Trophoblast cell (in vitro differentiated cells and primary cell): ENCODE measurements around the gene CCDC30.

Source experiments
- DNase-seq, 2 donors: peaks; one replicate each; pipeline ENCODE4 v3.0.0-alpha.2; 2016
- H2AFZ ChIP-seq: 2 replicates; pipeline ENCODE4 v1.6.1; 2013; ENCODE audit warnings: low read length, moderate library complexity, mild to moderate bottlenecking; ENCODE audit not compliant: insufficient read depth, poor library complexity
- H2AK5ac ChIP-seq: 2 replicates; pipeline ENCODE4 v1.6.1; 2013; ENCODE audit warnings: mild to moderate bottlenecking, low read length
- H2BK120ac ChIP-seq: 2 replicates; pipeline ENCODE4 v1.6.1; 2013; ENCODE audit warnings: low read length, mild to moderate bottlenecking, moderate library complexity; ENCODE audit not compliant: insufficient read depth, poor library complexity
- H2BK12ac ChIP-seq: 2 replicates; pipeline ENCODE4 v1.6.1; 2013; ENCODE audit warnings: mild to moderate bottlenecking, low read length, moderate library complexity
- H2BK5ac ChIP-seq: 2 replicates; pipeline ENCODE4 v1.6.1; 2013; ENCODE audit warnings: low read length, low read depth, moderate library complexity, mild to moderate bottlenecking; ENCODE audit not compliant: poor library complexity
- H3K14ac ChIP-seq: 2 replicates; pipeline ENCODE4 v1.6.1; 2013; ENCODE audit warnings: mild to moderate bottlenecking, low read length
- H3K18ac ChIP-seq: 2 replicates; pipeline ENCODE4 v1.6.1; 2013; ENCODE audit warnings: mild to moderate bottlenecking, low read length
- H3K23ac ChIP-seq: 2 replicates; pipeline ENCODE4 v1.6.1; 2013; ENCODE audit warnings: low read length
- H3K27ac ChIP-seq: 2 replicates; pipeline ENCODE4 v1.5.1; 2013; ENCODE audit warnings: low read depth, mild to moderate bottlenecking, inconsistent platforms, low read length, moderate library complexity
- H3K27me3 ChIP-seq: 2 replicates; pipeline ENCODE4 v1.6.1; 2013; ENCODE audit warnings: inconsistent platforms, mild to moderate bottlenecking, low read length, moderate library complexity; ENCODE audit not compliant: insufficient read depth
- H3K36me3 ChIP-seq, 2 experiments: 1 replicate in 1 of 2; 2 replicates in 1 of 2; pipeline ENCODE4 v1.6.1; 2013; ENCODE audit warnings: low read length in 2 of 2, mild to moderate bottlenecking in 2 of 2, moderate library complexity in 1 of 2; ENCODE audit not compliant: insufficient read depth in 2 of 2, control insufficient read depth in 1 of 2
- H3K4ac ChIP-seq: 2 replicates; pipeline ENCODE4 v1.6.1; 2013; ENCODE audit warnings: low read depth, mild to moderate bottlenecking, low read length, moderate library complexity
- H3K4me1 ChIP-seq, 2 experiments: 1 replicate in 1 of 2; 2 replicates in 1 of 2; pipeline ENCODE4 v1.6.1; 2013; ENCODE audit warnings: low read length in 2 of 2, mild to moderate bottlenecking in 2 of 2, moderate library complexity in 1 of 2; ENCODE audit not compliant: insufficient read depth in 2 of 2, control insufficient read depth in 1 of 2
- H3K4me2 ChIP-seq: 2 replicates; pipeline ENCODE4 v1.6.1; 2013; ENCODE audit warnings: inconsistent platforms, mild to moderate bottlenecking, low read length, moderate library complexity
- H3K4me3 ChIP-seq: 2 replicates; pipeline ENCODE4 v1.5.1; 2013; ENCODE audit warnings: mild to moderate bottlenecking, low read depth, low read length, inconsistent platforms
- H3K79me1 ChIP-seq: one replicate; pipeline ENCODE4 v1.6.1; 2013; ENCODE audit warnings: low read length
- H3K79me2 ChIP-seq: 2 replicates; pipeline ENCODE4 v1.6.1; 2013; ENCODE audit warnings: low read length, mild to moderate bottlenecking; ENCODE audit not compliant: control insufficient read depth, insufficient read depth, poor library complexity
- H3K9ac ChIP-seq: 2 replicates; pipeline ENCODE4 v1.6.1; 2013; ENCODE audit warnings: mild to moderate bottlenecking, low read length
- H3K9me3 ChIP-seq: 2 replicates; pipeline ENCODE4 v1.6.1; 2013; ENCODE audit warnings: low read depth, mild to moderate bottlenecking, control low read depth, inconsistent platforms, low read length; ENCODE audit not compliant: insufficient read depth
- H4K12ac ChIP-seq: 2 replicates; pipeline ENCODE4 v1.6.1; 2013; ENCODE audit warnings: low read depth, mild to moderate bottlenecking, low read length, moderate library complexity
- H4K8ac ChIP-seq: 2 replicates; pipeline ENCODE4 v1.6.1; 2013; ENCODE audit warnings: low read depth, mild to moderate bottlenecking, low read length, moderate library complexity
- H4K91ac ChIP-seq: one replicate; pipeline ENCODE4 v1.6.1; 2013; ENCODE audit warnings: low read depth, mild to moderate bottlenecking, low read length, moderate library complexity
- WGBS: extraction: QIAGEN DNeasy Blood & Tissue Kit; methylation state at CpG from one replicate; pipeline ENCODE4 v1.1.7; 2013; ENCODE audit warnings: missing lambda C conversion rate; ENCODE audit not compliant: insufficient read length, insufficient coverage; ENCODE audit errors: extremely low coverage; 5-methylcytosine and 5-hydroxymethylcytosine counted together

The CCDC30 gene

GRCh38 chr1:42480921-42481320 is 17.8 kb downstream of the CCDC30 start:
- H2AFZ ChIP-seq, result no peak overlapping the region
- H4K91ac ChIP-seq, result no peak overlapping the region
- no peak overlapping the region for H3K18ac ChIP-seq
- no peaks in the 10 kb centered on the region for H3K4me1 ChIP-seq
- no peak overlapping the region for H4K8ac ChIP-seq
- H3K23ac ChIP-seq, result no peak overlapping the region
- no peak overlapping the region for H2AK5ac ChIP-seq
- H3K4ac ChIP-seq, result no peak overlapping the region
- no peak overlapping the region for H2BK5ac ChIP-seq
- no peaks in the 10 kb centered on the region for H3K79me1 ChIP-seq
- no peak overlapping the region for H3K27ac ChIP-seq
- DNase-seq, result peak; percentile 24 to 77
- H3K27me3 ChIP-seq, result no peaks in the 10 kb centered on the region
- H3K36me3 ChIP-seq, result peaks cover 0 to 1% of the 10 kb centered on the region in 2 experiments
- H3K9me3 ChIP-seq, result no peaks in the 10 kb centered on the region
- H2BK12ac ChIP-seq, result no peak overlapping the region
- no peak overlapping the region for H3K4me2 ChIP-seq
- WGBS, result no CpG with 5 or more reads among the region's 1 CpG
- H4K12ac ChIP-seq, result no peak overlapping the region
- H3K9ac ChIP-seq, result no peak overlapping the region
- H3K14ac ChIP-seq, result no peak overlapping the region
- no peaks in the 10 kb centered on the region for H3K79me2 ChIP-seq
- H2BK120ac ChIP-seq, result no peak overlapping the region
- no peak overlapping the region for H3K4me3 ChIP-seq

- no peak overlapping the region for H4K12ac ChIP-seq
- H4K8ac ChIP-seq, result no peak overlapping the region
- H3K79me2 ChIP-seq, result no peaks in the 10 kb centered on the region
- no peak overlapping the region for H3K27ac ChIP-seq
- H3K14ac ChIP-seq, result no peak overlapping the region
- no peaks in the 10 kb centered on the region for H3K9me3 ChIP-seq
- no CpG with 5 or more reads among the region's 2 CpGs for WGBS
- no peak overlapping the region for H2BK5ac ChIP-seq
- H3K4me2 ChIP-seq, result no peak overlapping the region
- no peaks in the 10 kb centered on the region for H3K27me3 ChIP-seq
- no peak overlapping the region for H2BK120ac ChIP-seq
- H3K4me3 ChIP-seq, result no peak overlapping the region
- no peak overlapping the region for H4K91ac ChIP-seq
- H2BK12ac ChIP-seq, result no peak overlapping the region
- DNase-seq, result no peak
- H3K79me1 ChIP-seq, result no peaks in the 10 kb centered on the region
- H2AK5ac ChIP-seq, result no peak overlapping the region
- peaks cover 0 to 1% of the 10 kb centered on the region in 2 experiments for H3K36me3 ChIP-seq
- no peaks in the 10 kb centered on the region for H3K4me1 ChIP-seq
- H3K23ac ChIP-seq, result no peak overlapping the region
- no peak overlapping the region for H3K4ac ChIP-seq
- H3K9ac ChIP-seq, result no peak overlapping the region
- no peak overlapping the region for H2AFZ ChIP-seq
- no peak overlapping the region for H3K18ac ChIP-seq
Observed at GRCh38 chr1:42482635-42483153, 19.6 kb downstream of the CCDC30 start.

DNA sequence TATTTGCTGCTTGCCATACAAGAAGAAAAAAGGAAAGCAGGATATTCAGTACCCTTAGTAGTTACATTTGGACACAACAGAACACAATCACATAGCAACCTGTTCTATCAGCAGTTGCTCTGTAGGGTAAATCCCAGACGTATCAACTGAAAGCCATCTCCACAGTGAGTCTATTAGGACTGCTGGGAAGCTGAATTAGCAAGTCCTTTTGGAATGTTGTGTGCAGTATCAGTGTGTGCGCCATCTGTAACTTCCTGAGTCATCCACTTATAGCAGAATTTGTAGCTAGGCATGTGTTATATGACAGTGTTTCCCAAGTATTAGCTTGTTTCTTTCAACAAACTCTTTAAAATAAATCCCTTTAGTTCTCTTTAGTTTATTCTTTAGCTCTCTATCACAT is 21.3 kb downstream of the CCDC30 start:
- no peak overlapping the region for H2AFZ ChIP-seq
- H3K9me3 ChIP-seq, result no peaks in the 10 kb centered on the region
- no peak overlapping the region for H4K8ac ChIP-seq
- H3K27ac ChIP-seq, result no peak overlapping the region
- peaks cover 0 to 1% of the 10 kb centered on the region in 2 experiments for H3K36me3 ChIP-seq
- DNase-seq, result peak; percentile 88 to 93
- H2BK12ac ChIP-seq, result no peak overlapping the region
- H3K4me1 ChIP-seq, result no peaks in the 10 kb centered on the region
- no peaks in the 10 kb centered on the region for H3K79me1 ChIP-seq
- H2AK5ac ChIP-seq, result no peak overlapping the region
- H3K9ac ChIP-seq, result no peak overlapping the region
- no peak overlapping the region for H2BK120ac ChIP-seq
- H3K4ac ChIP-seq, result no peak overlapping the region
- no peak overlapping the region for H2BK5ac ChIP-seq
- no peak overlapping the region for H4K91ac ChIP-seq
- H3K14ac ChIP-seq, result no peak overlapping the region
- no peak overlapping the region for H3K4me2 ChIP-seq
- no peak overlapping the region for H4K12ac ChIP-seq
- no peaks in the 10 kb centered on the region for H3K27me3 ChIP-seq
- H3K18ac ChIP-seq, result no peak overlapping the region
- H3K23ac ChIP-seq, result no peak overlapping the region
- H3K4me3 ChIP-seq, result no peak overlapping the region
- H3K79me2 ChIP-seq, result no peaks in the 10 kb centered on the region
- WGBS, result no CpG with 5 or more reads among the region's 2 CpGs

GRCh38 chr1:42490237-42490636 is 27.2 kb downstream of the CCDC30 start:
- Histone ChIP-seq H3K4me2 (no peak overlapping the region), H2AFZ (no peak overlapping the region), H2BK120ac (no peak overlapping the region), H3K4me1 (no peaks in the 10 kb centered on the region), H3K27me3 (no peaks in the 10 kb centered on the region), H2BK12ac (no peak overlapping the region), H4K91ac (no peak overlapping the region), H3K4ac (no peak overlapping the region), H3K36me3 (no peaks in the 10 kb centered on the region), H3K23ac (no peak overlapping the region), H3K18ac (no peak overlapping the region), H2AK5ac (no peak overlapping the region), H3K27ac (no peak overlapping the region), H3K79me1 (no peaks in the 10 kb centered on the region), H3K4me3 (no peak overlapping the region), H3K9me3 (no peaks in the 10 kb centered on the region), H3K14ac (no peak overlapping the region), H2BK5ac (no peak overlapping the region), H3K9ac (no peak overlapping the region), H4K8ac (no peak overlapping the region), H3K79me2 (no peaks in the 10 kb centered on the region), H4K12ac (no peak overlapping the region)
- no peak for DNase-seq
- WGBS, result no CpG with 5 or more reads among the region's 3 CpGs
